ENCODE measurements around the gene ARHGAP33.

GRCh38 chr19:35790981-35791813, 15.8 kb downstream of the ARHGAP33 start:
- TF ChIP-seq POLR2A (IDR thresholded peaks at IDR 0.05; ENCODE audit: low read length) (no peak), GATA1 (IDR thresholded peaks at IDR 0.05; ENCODE audit: low read depth, low read length) (no peak)
